Left renal pelvis (tissue), 4 donors: Measurements from ENCODE around the gene MED22. TPM values are rescaled to one million over a fixed set of nuclear protein-coding genes. Genes with fewer than 3 reads are reported as not detected.
"Not testable (repeated sequence)": the region's sequence is repeated elsewhere in the genome, so short reads cannot be mapped to it uniquely, and the experiment has no call there.

Experiments used
- DNase-seq, 4 donors: peaks; one replicate each; pipeline ENCODE4 v3.0.0-alpha.2; 2013; ENCODE audit warnings: low read depth in 4 of 4, low spot score in 3 of 4
- polyA plus RNA-seq, 4 donors: library from polyadenylated mRNA; unstranded; fragments of 120-200 nt; gene quantifications; one replicate each; pipeline ENCODE4 v1.2.1, GENCODE V29; 2013; ENCODE audit not compliant: insufficient read length in 4 of 4

The MED22 gene
- polyA plus RNA-seq, 4 donors = 24.2 to 29.9 (median 24.8) TPM

DNA sequence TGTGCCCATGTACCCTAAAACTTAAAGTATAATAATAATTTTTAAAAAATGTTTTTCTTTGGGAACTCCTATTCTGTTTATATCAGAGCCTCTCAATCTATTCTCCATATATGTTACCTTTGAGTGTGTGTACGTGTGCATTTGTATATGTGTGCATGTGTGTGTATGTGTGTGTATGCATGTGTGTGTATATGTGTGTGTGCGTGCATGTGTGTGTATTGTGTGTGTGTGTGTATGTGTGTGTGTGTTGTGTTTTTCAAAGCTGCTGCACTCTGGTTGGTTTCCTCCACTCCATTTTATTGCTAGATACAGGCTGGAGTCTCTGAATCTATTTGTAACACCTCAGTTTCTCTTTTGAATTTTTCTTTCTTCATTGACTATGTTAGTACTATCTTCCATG lies 31.9 kb downstream of the MED22 start:
- DNase-seq = no peak

DNA sequence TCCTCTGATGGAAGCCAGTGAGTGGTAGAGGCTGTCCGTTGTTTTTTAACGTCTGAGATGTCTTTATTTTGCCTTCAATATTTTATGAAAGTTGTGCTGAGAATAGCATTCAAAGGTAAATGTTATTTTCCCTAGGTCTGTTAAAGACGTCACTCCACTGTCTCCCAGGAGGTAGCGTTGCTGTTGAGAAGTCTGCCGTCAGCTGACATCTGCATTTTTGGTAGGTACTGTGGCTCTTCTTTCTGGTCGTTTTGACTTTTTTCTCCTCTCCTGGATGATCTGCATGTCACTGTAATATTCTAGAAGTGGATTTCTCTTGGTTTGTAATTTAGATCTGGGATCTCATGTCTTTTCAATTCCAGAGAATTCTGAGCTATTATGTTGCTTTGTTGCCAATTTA lies 38.3 kb downstream of the MED22 start:
- no peak for DNase-seq

DNA sequence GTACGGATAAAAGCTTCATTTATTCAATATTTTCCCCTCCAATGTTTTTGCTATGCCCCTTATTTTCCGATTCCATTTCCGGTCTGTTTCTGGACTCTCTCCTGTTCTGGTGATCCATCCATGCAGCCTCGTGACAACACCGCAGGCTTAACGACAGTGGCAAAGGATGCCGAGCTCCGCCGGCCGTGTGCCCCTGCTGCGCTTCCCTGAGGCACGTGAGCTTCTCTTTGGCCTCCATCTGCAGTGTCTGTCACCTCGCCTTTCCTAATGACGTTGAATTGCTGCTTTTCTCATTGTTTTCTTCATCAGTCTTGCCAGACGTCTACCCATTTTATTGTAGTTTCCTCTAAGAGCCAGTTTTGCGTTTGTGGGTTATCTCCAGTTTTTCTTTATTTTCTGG lies 40.6 kb downstream of the MED22 start:
- no peak for DNase-seq

DNA sequence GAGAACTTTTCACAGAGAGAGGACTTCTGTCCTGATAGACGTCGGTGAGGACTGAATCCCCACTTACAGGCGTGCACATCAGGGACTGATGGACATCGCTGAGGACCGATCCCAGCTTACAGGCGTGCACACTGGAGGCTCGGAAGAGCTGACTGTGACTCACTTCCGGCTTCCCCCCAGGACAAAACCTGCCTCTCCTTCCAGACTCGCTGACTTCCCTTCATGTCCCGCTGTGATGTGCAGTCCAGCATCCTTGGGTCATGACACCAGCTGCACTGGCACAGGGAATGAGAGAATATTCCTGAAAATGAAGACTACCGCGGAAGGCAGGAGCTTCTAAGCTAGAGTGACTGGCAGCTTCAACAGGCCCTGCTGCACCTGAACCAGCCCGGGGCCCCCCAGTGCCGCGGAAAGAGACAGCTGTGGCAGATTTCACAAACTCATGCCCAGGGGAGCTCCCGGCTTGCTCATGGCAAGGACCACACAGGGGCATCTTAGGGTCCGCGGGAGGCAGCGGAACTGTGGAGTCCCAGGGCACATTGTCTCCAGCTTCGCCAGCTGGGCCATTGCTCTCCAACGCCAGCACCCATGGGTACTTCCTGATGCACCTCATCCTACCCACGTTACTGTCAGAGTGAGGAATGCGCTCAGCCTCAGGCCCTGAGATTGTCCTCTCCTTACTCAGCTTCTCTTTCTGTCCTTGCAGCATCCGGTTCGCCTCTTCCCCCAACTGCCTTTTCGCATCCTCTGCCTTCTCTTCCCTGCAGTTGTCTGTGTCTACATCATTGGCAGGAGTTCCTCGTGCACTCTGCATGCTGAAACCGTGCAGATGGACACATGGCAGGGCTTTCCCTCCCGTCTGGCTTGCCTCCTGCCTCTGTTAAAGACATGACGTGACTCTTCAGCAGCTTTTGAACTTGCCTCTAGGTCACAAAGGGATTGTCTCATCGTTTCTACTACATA lies 41.4 kb downstream of the MED22 start:
- DNase-seq = no peak

DNA sequence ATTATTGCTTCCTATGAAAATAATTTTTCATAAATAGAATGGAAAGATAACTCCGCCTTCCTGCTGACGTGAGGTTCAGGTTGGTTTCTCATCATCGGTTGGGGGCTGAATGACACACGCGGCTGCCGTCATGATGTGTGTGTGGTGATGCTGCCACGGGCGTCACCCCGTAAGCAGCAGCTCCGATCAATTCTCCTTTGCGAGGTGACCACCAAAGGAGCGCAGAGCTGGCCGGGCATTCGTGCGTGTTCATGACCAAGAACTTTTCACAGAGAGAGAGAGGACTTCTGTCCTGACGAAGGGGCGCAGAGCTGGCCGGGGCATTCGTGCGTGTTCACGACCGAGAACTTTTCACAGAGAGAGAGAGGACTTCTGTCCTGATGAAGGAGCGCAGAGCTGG lies 42.2 kb downstream of the MED22 start:
- no peak for DNase-seq

DNA sequence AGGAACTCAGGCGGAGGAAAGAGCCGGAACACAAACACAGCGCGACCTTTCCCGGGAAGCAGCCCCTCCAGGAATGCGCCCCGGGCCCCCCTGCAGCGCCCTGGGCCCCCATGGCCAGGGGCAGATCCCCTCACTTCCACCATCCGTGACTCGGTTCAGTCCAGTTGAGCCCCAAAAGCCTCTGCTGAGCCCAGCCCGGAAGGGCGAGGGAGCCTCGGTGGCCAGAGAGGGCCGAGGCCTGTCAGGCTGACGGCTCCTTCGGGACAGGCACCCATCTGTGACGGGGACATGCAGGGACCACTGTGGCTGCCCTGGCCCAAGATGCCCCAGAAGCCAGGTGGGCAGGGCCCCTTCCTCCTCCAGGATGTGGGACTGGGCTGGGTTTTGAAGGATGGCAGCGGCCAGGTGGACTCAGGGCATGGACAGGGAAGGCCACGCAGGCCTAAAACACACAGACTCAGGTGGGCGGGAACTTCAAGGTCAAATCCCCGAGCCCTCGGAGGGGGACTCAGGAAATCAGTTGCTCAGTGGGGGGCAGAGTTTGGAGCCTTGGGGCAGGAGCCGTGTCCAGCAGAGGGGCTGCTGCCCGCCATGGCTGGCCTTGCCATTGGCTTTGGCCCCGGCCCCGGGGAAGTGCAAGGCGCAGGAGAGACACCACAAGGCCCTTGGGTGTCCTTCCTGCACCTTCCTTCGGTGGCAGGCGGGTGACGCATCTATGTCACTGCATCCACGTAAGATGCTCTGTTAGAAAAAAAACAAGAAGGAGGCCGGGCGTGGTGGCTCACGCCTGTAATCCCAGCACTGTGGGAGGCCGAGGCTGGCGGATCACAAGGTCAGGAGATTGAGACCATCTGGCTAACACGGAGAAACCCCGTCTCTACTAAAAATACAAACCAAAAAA lies 43.2 kb downstream of the MED22 start:
- no peak for DNase-seq

DNA sequence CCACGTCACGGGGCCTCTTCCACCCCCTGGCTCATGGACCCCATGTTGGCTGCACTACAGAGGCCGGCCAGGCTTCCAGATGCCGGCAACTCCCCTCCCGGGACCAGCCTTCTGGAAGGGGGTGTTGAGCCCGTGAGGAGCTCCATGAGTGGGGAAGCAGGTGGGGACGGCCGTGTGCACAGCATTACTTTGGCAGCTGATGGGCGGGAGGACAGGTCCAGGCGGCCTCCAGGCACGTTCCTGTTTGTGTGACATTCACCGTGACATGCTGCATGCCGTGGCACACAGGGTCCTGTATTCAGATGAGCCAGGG lies 43.8 kb downstream of the MED22 start:
- no peak for DNase-seq

DNA sequence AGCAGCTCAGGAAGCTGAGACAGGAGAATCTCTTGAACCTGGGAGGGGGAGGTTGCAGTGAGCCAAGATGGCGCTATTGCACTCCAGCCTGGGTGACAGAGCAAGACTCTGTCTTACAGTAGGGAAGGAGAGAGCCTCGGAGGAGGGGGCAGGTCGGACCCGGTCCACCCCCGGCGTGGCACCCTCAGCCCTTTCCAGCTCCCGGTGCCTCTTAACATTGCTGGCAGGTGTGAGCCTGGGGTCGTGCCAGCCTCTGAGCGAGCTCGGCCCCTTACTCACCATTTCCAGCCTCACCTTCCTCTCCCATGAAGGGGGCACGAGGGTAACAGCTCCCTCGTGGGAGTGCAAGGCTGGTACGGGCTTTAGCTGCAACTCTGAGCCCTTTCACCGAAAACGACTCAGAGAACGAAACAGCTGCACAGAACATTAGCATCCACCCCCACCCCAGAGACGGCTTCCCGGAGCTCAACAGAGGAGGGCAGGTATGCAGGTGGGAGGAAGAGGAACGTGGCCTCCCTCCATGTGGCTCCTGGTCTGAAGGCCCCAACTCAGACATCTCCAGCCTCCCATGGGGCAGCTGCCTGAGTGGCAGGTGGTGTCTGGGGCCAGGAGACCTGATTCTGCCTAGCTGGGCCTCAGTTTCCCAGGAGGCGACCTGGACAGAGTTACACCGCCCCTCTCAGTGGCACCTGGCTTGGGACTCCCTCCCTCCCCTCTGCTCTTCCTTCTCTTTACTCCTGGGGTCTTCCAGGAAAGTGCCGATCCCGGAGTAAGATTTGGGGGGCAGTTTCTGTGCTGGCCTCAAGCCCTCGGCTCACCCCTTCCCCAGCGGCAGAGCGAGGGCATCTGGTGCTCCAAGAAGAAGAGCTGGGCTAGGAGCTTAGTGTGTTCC lies 44.4 kb downstream of the MED22 start:
- no peak for DNase-seq

DNA sequence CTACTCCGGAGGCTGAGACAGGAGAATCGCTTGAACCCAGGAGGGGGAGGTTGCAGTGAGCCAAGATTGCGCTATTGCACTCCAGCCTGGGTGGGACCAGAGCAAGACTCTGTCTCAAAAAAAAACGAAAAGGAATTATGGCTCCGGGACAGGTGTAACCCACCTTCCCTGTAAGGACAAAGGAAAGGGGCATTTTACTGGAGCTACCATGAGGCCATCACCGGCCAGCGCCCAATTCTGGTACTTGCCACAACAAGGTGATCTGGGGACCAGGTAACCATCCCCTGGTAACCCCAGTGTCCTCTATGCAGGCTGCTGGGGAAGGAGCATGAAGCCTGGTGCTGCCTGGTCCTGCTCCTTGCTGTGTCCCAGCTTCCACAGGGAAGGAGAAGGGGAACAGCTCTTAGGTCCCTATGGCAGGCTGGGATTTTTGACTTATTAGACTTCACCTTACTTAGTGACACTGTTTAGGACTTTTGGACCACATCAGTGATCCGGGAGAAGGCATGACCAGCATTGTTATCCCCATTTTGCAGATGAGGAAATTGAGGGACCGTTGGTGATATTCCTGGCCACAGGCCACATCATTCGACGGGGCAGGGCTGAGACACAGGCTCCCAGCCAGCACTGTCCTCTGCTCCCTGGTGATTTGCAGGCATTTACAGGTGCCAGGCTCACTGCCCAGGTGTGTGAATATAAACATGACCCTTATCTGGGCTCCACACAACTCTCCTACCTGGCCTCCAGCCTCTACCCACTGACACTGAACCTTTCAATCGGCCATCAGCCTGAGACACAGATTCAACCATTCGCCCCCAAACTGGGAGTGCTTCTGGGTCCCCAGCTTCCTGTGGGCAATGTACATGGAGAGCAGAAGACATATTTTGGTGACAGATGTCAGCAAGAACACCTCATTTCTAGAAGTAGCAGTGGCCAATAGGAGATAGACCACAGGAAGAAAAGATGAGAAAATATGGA lies 46.4 kb downstream of the MED22 start:
- no peak for DNase-seq

DNA sequence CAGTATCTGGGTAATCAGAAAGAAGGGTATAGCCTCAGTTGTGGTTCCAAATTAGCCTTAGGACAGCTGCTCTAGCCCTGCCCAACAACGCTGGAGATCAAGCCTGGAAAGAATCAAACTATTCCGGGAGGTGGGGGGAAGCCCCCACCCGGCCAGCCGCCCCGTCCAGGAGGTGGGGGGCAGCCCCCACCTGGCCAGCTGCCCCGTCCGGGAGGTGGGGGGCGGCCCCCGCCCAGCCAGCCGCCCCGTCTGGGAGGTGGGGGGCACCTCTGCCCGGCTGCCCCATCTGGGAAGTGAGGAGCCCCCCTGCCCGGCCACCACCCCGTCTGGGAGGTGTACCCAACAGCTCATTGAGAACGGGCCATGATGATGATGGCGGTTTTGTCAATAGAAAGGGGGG lies 47.9 kb downstream of the MED22 start:
- DNase-seq = not testable (repeated sequence)

DNA sequence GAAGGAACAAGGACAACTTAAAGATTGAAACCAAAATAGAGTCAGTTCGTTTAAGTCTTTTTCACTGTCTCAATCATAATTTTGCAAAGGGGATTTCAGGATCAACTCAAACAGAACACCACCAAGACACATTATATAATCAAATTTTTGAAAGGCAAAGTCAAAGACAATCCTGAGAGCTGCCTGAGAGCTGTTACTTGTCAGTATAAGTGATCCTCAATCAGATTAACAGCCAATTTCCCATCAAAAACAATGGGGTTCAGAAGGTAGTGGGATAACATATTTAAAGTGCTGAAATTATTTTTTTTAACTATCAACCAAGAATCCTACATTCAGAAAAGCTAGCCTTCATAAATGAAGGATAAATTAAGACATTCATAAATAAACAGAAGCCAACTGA lies 53.7 kb downstream of the MED22 start:
- DNase-seq = no peak

DNA sequence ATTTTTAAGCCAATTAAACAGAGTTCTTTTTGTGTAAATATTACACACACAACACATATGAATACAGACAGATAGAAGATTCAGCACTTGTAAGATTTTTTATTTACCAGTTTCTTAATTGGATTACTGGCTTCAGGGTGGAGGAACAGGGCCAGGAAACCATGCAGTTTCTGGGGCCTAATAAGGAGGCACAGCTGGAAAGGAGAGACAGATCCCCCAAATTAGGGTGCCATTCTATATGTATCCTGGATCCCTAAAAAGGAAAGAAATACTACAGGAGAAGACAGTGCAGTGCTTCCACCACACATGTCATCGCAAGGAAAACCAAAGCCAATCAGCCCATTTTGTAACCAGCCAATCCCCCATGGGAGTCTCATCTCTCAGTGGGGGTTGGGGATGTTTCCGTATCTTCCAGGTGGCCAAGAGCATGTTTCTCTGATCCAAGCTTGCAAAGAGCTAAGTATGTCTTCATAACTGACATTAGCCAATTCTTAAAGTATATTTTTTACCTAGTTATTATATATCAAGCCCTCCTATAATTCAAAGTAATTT lies 57.1 kb downstream of the MED22 start:
- no peak for DNase-seq

Other genes with a start within 250 kb of the MED22 start
- 10 to 100 TPM; 28.5 to 39.6 (median 33.9) TPM for gene RALGDS, start 226.9 kb downstream of the MED22 start, polyA plus RNA-seq
- 1 to 10 TPM; 1.8 to 4.7 (median 2.4) TPM for gene GBGT1, start 184.2 kb downstream of the MED22 start, polyA plus RNA-seq
- under 1 TPM in 2 of 4 donors, not detected in 2; 0.29 to 0.32 TPM for gene OBP2B, start 138.9 kb downstream of the MED22 start, polyA plus RNA-seq
- gene ABO, start 72.9 kb downstream of the MED22 start, polyA plus RNA-seq = 10 to 100 TPM in 3 of 4 donors, 1 to 10 TPM in 1; 3.0 to 29.2 (median 15.2) TPM
- 10 to 100 TPM; 21.1 to 36.9 (median 26.7) TPM for gene SURF6, start 11.9 kb downstream of the MED22 start, polyA plus RNA-seq
- gene RPL7A, start 87 bp upstream of the MED22 start, polyA plus RNA-seq = 1,000 to 10,000 TPM; 2,222 to 2,557 (median 2,398) TPM
- gene SURF1, start 8.4 kb upstream of the MED22 start, polyA plus RNA-seq = 10 to 100 TPM; 22.0 to 50.5 (median 38.9) TPM
- gene SURF2, start 8.4 kb upstream of the MED22 start, polyA plus RNA-seq = 10 to 100 TPM; 12.4 to 25.6 (median 20.9) TPM
- 100 to 1,000 TPM; 159 to 184 (median 178) TPM for gene SURF4, start 27.9 kb upstream of the MED22 start, polyA plus RNA-seq
- 1 to 10 TPM; 2.9 to 6.7 (median 4.5) TPM for gene STKLD1, start 28.2 kb upstream of the MED22 start, polyA plus RNA-seq
- 10 to 100 TPM; 23.2 to 30.3 (median 27.7) TPM for gene REXO4, start 69.9 kb upstream of the MED22 start, polyA plus RNA-seq
- gene ADAMTS13, start 74.2 kb upstream of the MED22 start, polyA plus RNA-seq = 10 to 100 TPM in 1 of 4 donors, 1 to 10 TPM in 3; 7.1 to 14.0 (median 7.6) TPM
- gene CACFD1, start 111.8 kb upstream of the MED22 start, polyA plus RNA-seq = 10 to 100 TPM; 16.6 to 36.6 (median 28.5) TPM
- gene SLC2A6, start 131.0 kb upstream of the MED22 start, polyA plus RNA-seq = 1 to 10 TPM in 3 of 4 donors, under 1 TPM in 1; 0.76 to 1.8 (median 1.5) TPM
- under 1 TPM in 1 of 4 donors, not detected in 3; 0.22 TPM for gene MYMK, start 176.8 kb upstream of the MED22 start, polyA plus RNA-seq
- gene ADAMTSL2, start 186.6 kb upstream of the MED22 start, polyA plus RNA-seq = 10 to 100 TPM in 1 of 4 donors, 1 to 10 TPM in 3; 1.7 to 38.7 (median 2.5) TPM